Ovary (tissue), 3 donors: ENCODE results near the gene HYDIN.

ENCODE experiments used
- CTCF ChIP-seq, 3 donors: fragments of 450-650 bp in 2 of 3; fragments of 200-600 bp in 1 of 3; IDR thresholded peaks; one replicate each; pipeline versions ENCODE4 v1.5.1 to v1.8.0; 2016 to 2022; ENCODE audit warnings: antibody characterized with exemption in 3 of 3, mild to moderate bottlenecking in 1 of 3
- EP300 ChIP-seq: sonication (generic); formaldehyde crosslinking; IDR thresholded peaks from one replicate; pipeline ENCODE4 v1.6.1; 2017; ENCODE audit warnings: antibody characterized with exemption
- POLR2A ChIP-seq: fragments of 450-650 bp; IDR thresholded peaks from one replicate; pipeline ENCODE4 v1.6.1; 2017; ENCODE audit warnings: antibody characterized with exemption, mild to moderate bottlenecking, moderate library complexity
- donor health status: DM: no; HTN: no; CAD: no.

- no peak for TF ChIP-seq CTCF (IDR thresholded peaks at IDR 0.05)
- TF ChIP-seq EP300 = no peak
- no peak for TF ChIP-seq POLR2A
Observed at GRCh38 chr16:71230122-71230845, at the start of gene HYDIN.
